Karpas-422 (cell line): ENCODE measurements around the gene TMEM106B. TPM values are rescaled to one million over a fixed set of nuclear protein-coding genes. Genes with fewer than 3 reads are reported as not detected.
A peak's percentile ranks its signal among the peaks of the same experiment; 100 is the strongest.

ENCODE experiments used
- DNase-seq: peaks from one replicate; pipeline ENCODE4 v3.0.0-alpha.2; 2015
- H2AFZ ChIP-seq: fragments of 200-600 bp; sonication (generic); 2 replicates; pipeline ENCODE4 v1.6.1; 2014; ENCODE audit warnings: antibody characterized with exemption, low read length, mixed read lengths
- H3K27ac ChIP-seq: fragments of 200-600 bp; sonication (generic); 2 replicates; pipeline ENCODE4 v1.5.1; 2014; ENCODE audit warnings: mild to moderate bottlenecking, low read length, moderate library complexity
- H3K27me3 ChIP-seq: fragments of 200-600 bp; sonication (generic); 2 replicates; pipeline ENCODE4 v1.6.1; 2014; ENCODE audit warnings: low read length, mixed read lengths
- H3K36me3 ChIP-seq: fragments of 200-600 bp; sonication (generic); 2 replicates; pipeline ENCODE4 v1.6.1; 2014; ENCODE audit warnings: low read length, mixed read lengths; ENCODE audit not compliant: insufficient read depth
- H3K4me1 ChIP-seq: fragments of 200-600 bp; sonication (generic); 2 replicates; pipeline ENCODE4 v1.6.1; 2014; ENCODE audit warnings: mild to moderate bottlenecking, low read length, mixed read lengths
- H3K4me2 ChIP-seq: fragments of 200-600 bp; sonication (generic); 2 replicates; pipeline ENCODE4 v1.6.1; 2014; ENCODE audit warnings: low read length, low read depth, mild to moderate bottlenecking; ENCODE audit not compliant: poor library complexity, severe bottlenecking
- H3K4me3 ChIP-seq: fragments of 200-600 bp; sonication (generic); 2 replicates; pipeline ENCODE4 v1.5.1; 2014; ENCODE audit warnings: mild to moderate bottlenecking, antibody characterized with exemption, low read length, mixed read lengths
- H3K79me2 ChIP-seq: fragments of 200-600 bp; sonication (generic); 2 replicates; pipeline ENCODE4 v1.6.1; 2014; ENCODE audit warnings: mild to moderate bottlenecking, low read length, mixed read lengths
- H3K9ac ChIP-seq: fragments of 200-600 bp; sonication (generic); 2 replicates; pipeline ENCODE4 v1.6.0; 2014; ENCODE audit warnings: low read length
- H3K9me2 ChIP-seq: fragments of 200-600 bp; sonication (generic), shearing (Covaris generic); replicated peaks from 2 replicates; pipeline ENCODE4 v1.6.0; 2014; ENCODE audit warnings: mild to moderate bottlenecking, low read length, moderate library complexity; ENCODE audit not compliant: insufficient read depth
- H3K9me3 ChIP-seq: fragments of 300-700, 200-600 bp; sonication (generic); 2 replicates; pipeline ENCODE4 v1.6.1; 2014; ENCODE audit warnings: low read length, mixed read lengths
- H4K20me1 ChIP-seq: fragments of 200-600 bp; sonication (generic); 2 replicates; pipeline ENCODE4 v1.6.1; 2014; ENCODE audit warnings: mild to moderate bottlenecking, antibody characterized with exemption, low read length, low read depth; ENCODE audit not compliant: insufficient read depth
- total RNA-seq: library from RNA; depleted of rRNA; stranded (reverse); fragments of >200 nt; shearing (Covaris generic); gene quantifications from 2 replicates; pipeline ENCODE4 v1.2.3, GENCODE V29; 2014; ENCODE audit warnings: low replicate concordance

TMEM106B gene
- total RNA-seq, 1 experiment from 2014 or later, result 88.1 TPM

DNA sequence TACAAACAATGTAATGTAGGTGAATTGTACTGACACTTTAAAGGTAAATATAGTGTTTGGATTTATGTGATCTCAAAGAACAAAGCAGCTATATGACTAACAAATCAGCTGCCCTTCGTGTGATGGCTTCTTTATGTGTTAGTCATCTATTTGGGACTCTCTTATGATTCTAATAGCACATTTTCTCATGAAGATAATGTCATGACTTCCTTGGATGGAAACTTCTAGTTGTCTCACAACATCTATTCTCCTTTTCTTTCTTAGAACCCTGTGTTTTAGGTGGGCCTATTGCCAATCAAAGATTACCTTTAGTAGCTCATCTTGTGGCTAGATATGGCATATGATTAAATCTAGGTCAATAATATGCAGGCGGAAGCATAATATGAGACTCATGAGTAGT is 45.0 kb downstream of the TMEM106B start:
- Histone ChIP-seq H3K4me2 (no peak overlapping the region), H3K4me1 (peaks cover 6% of the 10 kb centered on the region), H3K36me3 (no peaks in the 10 kb centered on the region), H3K9ac (no peak overlapping the region), H3K27ac (no peak overlapping the region), H4K20me1 (no peaks in the 10 kb centered on the region), H2AFZ (0 out of 2 replicates have a peak overlapping the region, but pooled peaks have one; percentile 5), H3K79me2 (no peaks in the 10 kb centered on the region), H3K27me3 (no peaks in the 10 kb centered on the region), H3K9me3 (no peaks in the 10 kb centered on the region), H3K4me3 (no peak overlapping the region), H3K9me2 (no peaks in the 10 kb centered on the region)
- no peak for DNase-seq

DNA sequence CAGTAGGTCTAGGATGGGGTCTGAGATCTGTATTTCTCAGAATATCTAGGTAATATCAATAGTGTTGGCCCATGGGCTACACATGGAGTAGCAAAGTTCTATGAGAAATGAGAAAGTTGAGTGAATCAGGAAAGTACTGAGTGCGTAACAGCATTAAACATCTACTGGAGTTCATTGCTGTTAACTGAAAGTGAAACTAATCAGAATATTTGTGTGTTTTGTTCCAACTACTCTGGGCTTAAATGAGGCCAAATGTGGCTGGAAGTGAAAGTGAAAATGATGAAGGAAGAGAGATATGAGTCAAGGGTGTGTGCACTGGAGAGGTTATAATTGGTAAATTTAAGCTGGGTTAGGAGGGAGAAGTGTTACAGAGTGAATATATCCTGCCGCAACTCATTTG is 46.5 kb downstream of the TMEM106B start:
- peak overlapping the region; percentile 51 for H3K4me3 ChIP-seq

DNA sequence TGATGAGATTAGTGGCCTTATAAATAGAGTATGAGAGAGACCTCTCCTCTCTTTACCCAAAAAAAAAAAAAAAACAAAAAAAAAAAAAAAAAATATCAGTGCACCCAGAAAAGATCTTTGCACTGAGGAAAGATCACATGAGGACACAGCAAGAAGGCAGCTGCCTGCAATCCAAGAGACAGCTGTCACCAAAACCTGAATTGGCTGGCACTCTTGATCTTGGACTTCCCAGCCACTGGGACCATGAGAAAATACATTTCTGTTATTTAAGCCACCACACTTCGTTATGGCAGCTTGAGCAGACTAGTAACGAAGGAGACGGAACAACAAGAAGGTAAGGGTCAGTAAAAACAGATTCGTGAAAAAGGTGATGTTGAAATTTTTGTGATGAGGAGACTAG is 47.0 kb downstream of the TMEM106B start:
- Histone ChIP-seq H3K9ac (no peak overlapping the region), H3K27ac (no peak overlapping the region), H3K27me3 (no peaks in the 10 kb centered on the region), H3K4me1 (peaks cover 6% of the 10 kb centered on the region), H3K79me2 (no peaks in the 10 kb centered on the region), H2AFZ (peak overlapping the region; percentile 96), H4K20me1 (no peaks in the 10 kb centered on the region), H3K9me3 (no peaks in the 10 kb centered on the region), H3K9me2 (no peaks in the 10 kb centered on the region), H3K4me3 (peak overlapping the region; percentile 51; the same call in 1 of the 2 replicates), H3K36me3 (no peaks in the 10 kb centered on the region), H3K4me2 (peak overlapping the region; percentile 55)
- no peak for DNase-seq

More for the DNA sequence above, 46.5 kb downstream of the TMEM106B start:
- no peaks in the 10 kb centered on the region for H4K20me1 ChIP-seq
- no peaks in the 10 kb centered on the region for H3K9me2 ChIP-seq
- H3K4me1 ChIP-seq, result peaks cover 6% of the 10 kb centered on the region
- peak overlapping the region; percentile 55 for H3K4me2 ChIP-seq
- no peaks in the 10 kb centered on the region for H3K9me3 ChIP-seq
- no peak overlapping the region for H3K27ac ChIP-seq
- H3K9ac ChIP-seq, result peak overlapping the region; percentile 24; the same call in 1 of the 2 replicates
- no peaks in the 10 kb centered on the region for H3K36me3 ChIP-seq
- H2AFZ ChIP-seq, result peak overlapping the region; percentile 96
- H3K79me2 ChIP-seq, result no peaks in the 10 kb centered on the region
- H3K27me3 ChIP-seq, result no peaks in the 10 kb centered on the region
- DNase-seq, result peak; percentile 45

DNA sequence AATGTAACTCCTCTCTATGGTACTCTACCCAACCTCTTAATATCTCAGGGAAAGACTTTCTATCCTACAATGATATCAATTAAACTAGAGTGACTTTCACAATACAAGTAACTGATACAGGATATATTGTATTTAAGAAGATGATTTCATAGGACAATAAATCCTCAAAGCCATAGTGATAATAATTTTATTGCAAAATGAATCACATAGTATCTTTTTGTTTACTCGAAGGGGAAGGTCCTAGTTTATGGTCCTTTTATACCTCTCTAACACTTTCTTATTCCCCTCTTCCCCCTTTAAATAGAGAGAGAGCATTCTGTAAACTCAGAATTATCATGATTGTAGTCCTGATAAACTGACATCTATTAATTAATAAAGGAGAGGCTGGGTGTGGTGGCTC is 56.4 kb downstream of the TMEM106B start:
- Histone ChIP-seq H3K9me3 (no peaks in the 10 kb centered on the region), H3K9ac (no peak overlapping the region), H3K27ac (no peak overlapping the region), H3K79me2 (no peaks in the 10 kb centered on the region), H3K4me3 (no peak overlapping the region), H2AFZ (no peak overlapping the region), H3K27me3 (no peaks in the 10 kb centered on the region), H3K36me3 (no peaks in the 10 kb centered on the region), H3K4me1 (no peaks in the 10 kb centered on the region), H4K20me1 (no peaks in the 10 kb centered on the region), H3K9me2 (no peaks in the 10 kb centered on the region), H3K4me2 (no peak overlapping the region)
- no peak for DNase-seq

DNA sequence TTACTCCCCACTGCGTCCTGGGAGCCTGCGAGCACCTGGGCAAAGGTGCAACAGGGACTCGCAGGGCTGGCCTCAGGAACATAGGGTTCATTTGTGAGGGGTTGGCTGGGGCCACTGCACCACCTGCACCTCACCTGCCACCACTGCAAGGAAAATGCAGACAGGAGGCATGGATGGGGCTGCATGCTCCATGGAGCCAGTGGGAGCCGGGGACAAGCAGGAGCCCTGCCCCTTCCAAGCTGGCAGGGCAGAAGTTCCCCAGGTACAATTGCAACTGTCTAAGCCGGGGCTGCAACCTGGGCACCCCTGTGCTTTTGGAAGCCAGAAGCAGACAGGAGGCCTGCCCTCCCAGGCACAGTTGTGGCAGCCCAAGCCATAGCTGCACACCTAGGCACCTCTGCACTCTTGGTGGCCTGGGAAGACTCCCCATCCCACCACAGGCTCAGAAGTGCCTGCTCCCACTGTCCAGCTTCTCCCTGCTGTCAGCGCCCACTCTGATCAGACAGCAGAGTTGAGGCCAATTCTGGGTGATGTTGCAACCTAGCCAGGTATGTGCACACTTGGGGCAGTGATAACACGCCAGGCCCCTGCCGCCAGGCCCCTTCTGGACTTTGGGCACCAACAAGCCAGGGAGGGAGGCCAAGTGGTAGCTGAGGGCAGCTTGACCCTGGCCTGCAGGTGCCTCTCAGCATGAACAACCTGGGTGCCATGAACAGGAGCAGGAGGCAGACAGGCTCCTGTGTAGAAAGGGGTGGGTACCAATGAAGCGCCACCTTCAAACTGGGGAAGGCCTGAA is 58.2 kb downstream of the TMEM106B start:
- Histone ChIP-seq H3K36me3 (no peaks in the 10 kb centered on the region), H3K79me2 (no peaks in the 10 kb centered on the region), H4K20me1 (no peaks in the 10 kb centered on the region), H3K4me1 (peaks cover 6% of the 10 kb centered on the region), H3K9me2 (no peaks in the 10 kb centered on the region), H3K9me3 (no peaks in the 10 kb centered on the region), H3K27me3 (no peaks in the 10 kb centered on the region), H3K4me2 (no peak overlapping the region), H3K4me3 (no peak overlapping the region), H2AFZ (no peak overlapping the region), H3K27ac (no peak overlapping the region), H3K9ac (no peak overlapping the region)
- DNase-seq, result no peak

DNA sequence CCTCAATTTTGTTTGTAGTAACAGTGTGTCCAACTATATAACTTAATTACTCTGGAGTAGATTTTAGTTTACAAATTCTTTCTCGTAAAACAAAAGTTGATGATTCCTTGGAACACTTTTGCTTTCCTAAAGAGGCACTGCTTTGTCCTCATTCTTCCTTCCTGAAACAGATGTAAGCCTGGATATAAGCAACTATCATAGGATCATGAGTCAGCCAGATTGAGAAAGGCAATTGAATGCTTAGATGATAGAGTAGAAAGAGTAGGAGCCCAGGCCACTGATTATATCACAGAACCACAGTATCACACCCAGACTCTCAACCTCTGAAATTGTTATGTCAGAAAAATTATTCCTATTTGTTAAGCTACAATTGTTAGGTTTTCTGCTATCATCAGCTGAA is 69.9 kb downstream of the TMEM106B start:
- Histone ChIP-seq H3K36me3 (no peaks in the 10 kb centered on the region), H3K4me2 (no peak overlapping the region), H3K4me1 (no peaks in the 10 kb centered on the region), H3K9ac (no peak overlapping the region), H2AFZ (no peak overlapping the region), H3K9me3 (no peaks in the 10 kb centered on the region), H3K79me2 (no peaks in the 10 kb centered on the region), H4K20me1 (no peaks in the 10 kb centered on the region), H3K27me3 (no peaks in the 10 kb centered on the region), H3K4me3 (no peak overlapping the region), H3K27ac (no peak overlapping the region), H3K9me2 (no peaks in the 10 kb centered on the region)
- no peak for DNase-seq

DNA sequence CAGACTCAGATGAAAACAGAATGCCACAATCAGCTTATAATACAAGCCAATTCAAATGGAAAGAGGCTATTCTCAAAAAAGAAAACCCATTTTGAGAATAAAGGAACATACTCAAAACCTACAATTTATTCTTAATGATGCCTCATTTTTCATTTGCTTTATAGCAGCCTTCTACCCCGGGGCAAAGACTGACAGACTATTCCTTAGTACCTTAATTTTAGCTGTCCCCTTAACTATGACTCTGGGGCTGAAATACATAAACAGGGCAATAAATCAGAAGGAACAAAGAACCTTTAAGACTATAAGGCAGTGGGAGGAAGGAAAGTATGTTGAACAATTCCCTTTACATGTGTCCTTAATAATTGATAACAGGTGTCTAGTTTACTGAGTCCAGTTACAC is 76.8 kb downstream of the TMEM106B start:
- Histone ChIP-seq H4K20me1 (no peaks in the 10 kb centered on the region), H3K27me3 (no peaks in the 10 kb centered on the region), H3K9ac (no peak overlapping the region), H3K36me3 (no peaks in the 10 kb centered on the region), H2AFZ (no peak overlapping the region), H3K9me2 (no peaks in the 10 kb centered on the region), H3K4me2 (no peak overlapping the region), H3K4me3 (no peak overlapping the region), H3K4me1 (no peaks in the 10 kb centered on the region), H3K9me3 (no peaks in the 10 kb centered on the region), H3K27ac (no peak overlapping the region), H3K79me2 (no peaks in the 10 kb centered on the region)
- no peak for DNase-seq

DNA sequence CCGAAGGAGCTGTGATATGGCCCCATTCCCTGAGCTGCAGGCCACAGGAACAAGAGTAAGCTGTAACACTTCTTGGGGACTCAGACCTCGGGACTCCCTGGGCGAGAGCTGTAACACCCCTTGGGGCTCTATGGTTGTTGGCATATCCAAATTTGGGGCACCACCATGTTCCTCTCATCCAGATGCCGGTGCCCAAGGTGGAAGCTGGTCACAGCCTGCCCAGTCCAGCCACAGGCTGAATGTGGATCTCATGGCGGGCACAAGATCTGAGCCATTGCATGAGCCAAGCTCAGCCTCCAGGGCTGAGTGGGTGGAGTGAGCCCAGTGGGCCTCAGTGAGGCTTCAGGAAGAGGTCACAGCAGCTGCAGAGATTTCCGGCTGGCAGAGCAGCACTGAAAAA is 78.9 kb downstream of the TMEM106B start:
- Histone ChIP-seq H3K4me3 (no peak overlapping the region), H3K27me3 (no peaks in the 10 kb centered on the region), H3K27ac (no peak overlapping the region), H3K9ac (no peak overlapping the region), H2AFZ (no peak overlapping the region), H3K4me2 (no peak overlapping the region), H3K79me2 (no peaks in the 10 kb centered on the region), H3K9me2 (no peaks in the 10 kb centered on the region), H3K36me3 (no peaks in the 10 kb centered on the region), H3K9me3 (no peaks in the 10 kb centered on the region), H3K4me1 (peaks cover 7% of the 10 kb centered on the region), H4K20me1 (no peaks in the 10 kb centered on the region)
- DNase-seq, result no peak
